GM21381 (cell line): ENCODE measurements around the gene GLUL.
"Not testable (repeated sequence)": the region's sequence is repeated elsewhere in the genome, so short reads cannot be mapped to it uniquely, and the experiment has no call there.

ENCODE experiments used
- ATAC-seq: cut with Tn5 transposase; IDR thresholded peaks from one replicate; pipeline ENCODE4 v1.9.1; 2021; ENCODE audit warnings: mild to moderate bottlenecking, moderate library complexity; ENCODE audit not compliant: unreplicated experiment

GLUL gene

GRCh38 chr1:182395906-182396305 is 4.3 kb upstream of the GLUL start:
- no peak for ATAC-seq

GRCh38 chr1:182394055-182394775 is 2.6 kb upstream of the GLUL start:
- no peak for ATAC-seq

- ATAC-seq: peak; percentile 11
Observed at GRCh38 chr1:182392050-182393028, 749 bp upstream of the GLUL start.

- no peak for ATAC-seq
Observed at GRCh38 chr1:182391028-182391361, 595 bp downstream of the GLUL start.

GRCh38 chr1:182389619-182390047 is 2.0 kb downstream of the GLUL start:
- no peak for ATAC-seq

GRCh38 chr1:182388392-182389134 is 3.0 kb downstream of the GLUL start:
- no peak for ATAC-seq

GRCh38 chr1:182387566-182387965 is 4.0 kb downstream of the GLUL start:
- ATAC-seq: no peak

GRCh38 chr1:182386980-182387379 is 4.6 kb downstream of the GLUL start:
- ATAC-seq: no peak

- ATAC-seq: no peak
Observed at GRCh38 chr1:182385885-182386853, 5.4 kb downstream of the GLUL start.

GRCh38 chr1:182384387-182384960 is 7.1 kb downstream of the GLUL start:
- ATAC-seq: no peak

- ATAC-seq: no peak
Observed at GRCh38 chr1:182383934-182384333, 7.7 kb downstream of the GLUL start.

- ATAC-seq: no peak
Observed at GRCh38 chr1:182383037-182383661, 8.4 kb downstream of the GLUL start.

- no peak for ATAC-seq
Observed at GRCh38 chr1:182381962-182382819, 9.4 kb downstream of the GLUL start.

- no peak for ATAC-seq
Observed at GRCh38 chr1:182380199-182380598, 11.4 kb downstream of the GLUL start.

- ATAC-seq: not testable (repeated sequence)
Observed at GRCh38 chr1:182379781-182380180, 11.8 kb downstream of the GLUL start.

GRCh38 chr1:182376936-182377574 is 14.5 kb downstream of the GLUL start:
- no peak for ATAC-seq

- no peak for ATAC-seq
Observed at GRCh38 chr1:182374101-182374834, 17.3 kb downstream of the GLUL start.
